ENCODE measurements around the gene NUTM1.
A peak's percentile ranks its signal among the peaks of the same experiment; 100 is the strongest.
"Not testable (repeated sequence)": the region's sequence is repeated elsewhere in the genome, so short reads cannot be mapped to it uniquely, and the experiment has no call there.

Gene NUTM1

DNA sequence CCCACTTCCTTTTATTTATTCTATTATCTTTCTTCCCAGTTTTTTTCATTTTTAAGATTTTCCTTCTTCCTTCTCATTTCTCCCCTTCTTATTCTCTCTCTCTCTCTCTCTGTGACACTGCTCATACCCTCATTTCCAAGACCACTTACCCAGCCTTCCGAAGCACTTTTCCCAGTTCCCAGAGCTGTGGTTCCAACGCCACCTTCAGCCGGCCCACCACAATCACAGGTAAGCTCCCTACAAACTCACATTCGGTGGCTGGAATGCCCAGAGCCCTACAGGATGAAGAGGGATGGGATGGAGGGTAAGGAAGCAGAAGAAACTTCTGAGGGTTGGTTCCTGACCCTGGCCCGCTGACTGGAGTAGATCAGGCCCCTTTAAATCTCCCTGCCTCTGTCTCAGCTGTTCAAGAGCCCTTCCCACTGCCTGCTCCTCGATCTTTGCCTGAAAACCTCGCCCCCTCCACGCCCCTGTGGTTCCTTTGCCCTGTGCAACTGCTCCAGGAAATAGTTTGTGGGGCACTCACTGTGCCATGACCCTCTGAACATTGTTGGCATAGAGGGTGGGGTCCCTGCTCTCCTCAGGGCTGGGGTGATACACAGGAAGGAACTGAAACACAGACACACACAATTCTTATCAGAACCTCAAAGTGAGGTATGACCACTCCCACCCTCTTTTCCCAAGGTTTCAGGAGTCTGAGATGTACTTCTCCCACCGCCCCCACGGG lies 19.1 kb downstream of the NUTM1 start:
- Mint-ChIP-seq H3K9me3 (no peaks in the 10 kb centered on the region), H3K36me3 (ENCODE audit: low read depth) (peaks cover 72% of the 10 kb centered on the region), H3K27ac (peak overlapping the region; percentile 26), H3K27me3 (no peaks in the 10 kb centered on the region), H3K4me1 (ENCODE audit: low read depth) (peaks cover 55% of the 10 kb centered on the region), H3K4me3 (no peak overlapping the region)
- intact Hi-C loops (cut with micrococcal nuclease), result loop anchor here (10.0 kb wide), 1 partner anchor 257 kb away; the partner anchor contains the start of genes EMC7 and PGBD4

DNA sequence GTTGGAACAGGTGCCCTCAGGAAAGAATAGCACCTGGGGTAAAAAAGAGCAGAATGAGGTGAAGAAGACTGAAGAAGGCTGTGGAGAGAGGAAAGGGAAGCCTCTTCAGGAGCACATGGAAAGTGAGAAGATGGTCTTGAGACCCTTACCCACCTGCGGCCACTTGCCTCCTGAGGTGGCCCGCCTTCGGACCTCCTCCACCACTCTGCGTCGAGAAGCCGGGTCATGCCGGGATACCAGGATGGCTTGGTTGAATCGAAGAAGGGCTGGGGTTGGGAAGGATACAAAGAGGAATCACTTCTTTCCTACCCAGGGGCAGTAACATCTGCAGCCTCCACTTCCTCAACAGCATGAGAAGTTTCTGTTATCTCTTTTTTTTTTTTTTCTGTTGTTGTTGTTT lies 20.9 kb downstream of the NUTM1 start:
- H3K4me1 Mint-ChIP-seq (ENCODE audit: low read depth), result peaks cover 62% of the 10 kb centered on the region
- intact Hi-C loops (cut with micrococcal nuclease), result loop anchor here (10.0 kb wide), 1 partner anchor 259 kb away; the partner anchor contains the start of genes EMC7 and PGBD4
- no peak overlapping the region for H3K27ac Mint-ChIP-seq

DNA sequence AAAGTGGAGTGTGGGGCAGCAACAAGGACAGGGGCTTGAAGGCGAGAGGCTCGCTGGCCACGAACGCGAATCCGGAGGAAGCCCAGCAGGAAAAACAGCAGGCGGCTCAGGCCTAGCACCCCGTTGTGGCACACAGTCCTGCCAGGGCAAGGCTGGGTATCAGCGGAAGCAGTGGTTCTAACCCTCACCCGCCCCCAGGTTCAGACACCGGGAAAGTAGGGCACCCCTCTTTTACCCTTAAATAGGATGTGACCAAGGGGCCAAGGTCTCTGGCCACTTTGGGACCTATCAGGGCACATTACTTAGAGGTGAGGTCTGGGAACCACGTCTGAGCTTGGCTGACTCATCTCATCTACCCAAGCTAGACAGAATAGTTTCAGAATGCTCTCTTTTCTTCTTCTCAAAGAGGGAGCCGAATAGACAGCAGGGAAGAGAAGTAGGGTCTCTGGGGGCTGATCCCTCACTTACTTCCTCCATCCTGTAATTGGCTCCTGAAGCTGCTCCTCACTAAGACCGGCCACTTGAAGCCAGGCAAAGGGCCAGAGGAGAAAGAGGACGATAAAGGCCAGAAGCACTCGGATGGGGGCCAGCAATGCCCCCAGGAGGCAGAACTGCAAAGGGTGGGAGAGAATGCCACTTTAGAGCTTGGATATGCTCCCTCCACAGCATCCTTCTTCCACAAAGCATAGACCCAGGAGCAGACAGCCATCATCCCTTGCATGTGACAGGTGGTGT lies 22.1 kb downstream of the NUTM1 start:
- intact Hi-C loops (cut with micrococcal nuclease), result loop anchor here (10.0 kb wide), 1 partner anchor 260 kb away; the partner anchor contains the start of genes EMC7 and PGBD4
- Mint-ChIP-seq H3K9me3 (no peaks in the 10 kb centered on the region), H3K4me3 (peak overlapping the region; percentile 92), H3K27me3 (no peaks in the 10 kb centered on the region), H3K4me1 (ENCODE audit: low read depth) (peaks cover 58% of the 10 kb centered on the region), H3K27ac (no peak overlapping the region), H3K36me3 (ENCODE audit: low read depth) (peaks cover 50% of the 10 kb centered on the region)

More for the DNA sequence above, 20.9 kb downstream of the NUTM1 start:
- no peak overlapping the region for H3K4me3 Mint-ChIP-seq
- no peaks in the 10 kb centered on the region for H3K27me3 Mint-ChIP-seq
- peaks cover 62% of the 10 kb centered on the region for H3K36me3 Mint-ChIP-seq (ENCODE audit: low read depth)
- H3K9me3 Mint-ChIP-seq, result no peaks in the 10 kb centered on the region

DNA sequence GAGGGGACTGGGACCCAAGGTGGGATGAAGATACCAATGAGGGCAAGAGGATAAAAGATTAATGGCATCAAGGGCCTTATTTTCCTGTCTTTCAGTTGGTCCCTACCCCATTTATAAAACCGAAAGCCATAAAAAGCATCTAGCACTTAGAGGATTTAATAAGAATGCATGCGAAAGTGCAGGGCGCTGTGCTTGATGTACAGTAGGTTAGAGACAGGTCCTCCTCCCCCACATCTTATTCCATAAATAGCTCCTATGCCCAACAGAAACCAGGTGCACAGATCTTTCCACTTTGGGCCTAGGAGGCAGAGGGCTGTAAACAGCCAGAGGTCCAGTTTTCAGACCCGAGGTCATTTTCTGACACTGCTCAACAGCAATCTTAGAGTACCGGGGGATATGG lies 22.7 kb downstream of the NUTM1 start:
- peak overlapping the region; percentile 92 for H3K4me3 Mint-ChIP-seq
- H3K27me3 Mint-ChIP-seq, result no peaks in the 10 kb centered on the region
- H3K4me1 Mint-ChIP-seq (ENCODE audit: low read depth), result peaks cover 60% of the 10 kb centered on the region
- peaks cover 46% of the 10 kb centered on the region for H3K36me3 Mint-ChIP-seq (ENCODE audit: low read depth)
- peak overlapping the region; percentile 95 for H3K27ac Mint-ChIP-seq
- H3K9me3 Mint-ChIP-seq, result no peaks in the 10 kb centered on the region
- intact Hi-C loops (cut with micrococcal nuclease), result loop anchor here (10.0 kb wide), 1 partner anchor 261 kb away; the partner anchor contains the start of genes EMC7 and PGBD4

DNA sequence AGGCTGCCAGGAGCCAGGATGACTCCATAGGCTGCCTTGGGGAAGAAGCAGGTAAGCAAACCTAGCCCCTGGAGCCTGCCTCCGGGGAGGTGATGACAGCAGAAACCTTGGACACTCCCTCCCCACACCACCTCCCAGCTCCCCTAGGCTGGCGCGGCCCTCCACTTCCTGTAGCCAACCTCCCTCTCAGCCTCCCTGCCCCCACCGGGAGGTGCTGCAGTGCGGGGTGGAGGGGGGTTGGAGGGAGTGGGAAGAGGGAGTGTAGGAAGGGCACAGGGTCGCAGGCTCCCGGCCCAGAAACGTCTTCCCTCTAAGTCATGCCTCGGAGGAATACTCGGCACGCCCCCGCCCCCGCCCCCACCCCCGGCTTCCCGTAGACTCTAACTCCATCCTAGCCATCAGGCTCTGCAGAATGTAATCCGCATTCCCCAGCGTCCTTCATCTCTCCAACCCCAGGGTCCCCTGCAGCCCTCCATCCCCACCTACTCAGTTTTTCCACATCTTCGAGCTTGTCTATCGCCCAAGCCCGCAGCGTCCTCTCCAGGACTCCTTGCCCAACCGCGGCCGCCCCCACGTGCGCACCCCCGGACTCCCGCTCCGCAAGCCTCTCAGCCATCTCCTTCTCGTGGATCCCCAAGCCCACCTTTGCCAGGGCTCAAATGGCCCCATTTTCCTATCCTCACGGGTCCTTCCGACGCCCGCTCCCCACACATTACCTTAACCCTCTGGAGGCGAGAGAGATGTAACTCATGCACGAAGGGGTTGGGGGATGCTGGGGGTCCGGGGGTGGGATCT lies 23.4 kb downstream of the NUTM1 start:
- Mint-ChIP-seq H3K27ac (peak overlapping the region; percentile 95), H3K4me1 (ENCODE audit: low read depth) (peaks cover 60% of the 10 kb centered on the region), H3K27me3 (no peaks in the 10 kb centered on the region), H3K9me3 (no peaks in the 10 kb centered on the region), H3K36me3 (ENCODE audit: low read depth) (peaks cover 40% of the 10 kb centered on the region), H3K4me3 (peak overlapping the region; percentile 92)
- intact Hi-C loops (cut with micrococcal nuclease), result loop anchor here (1.0 to 10.0 kb wide), 4 partner anchors 23 to 262 kb away; partner anchors contain the start of genes EMC7, NOP10, NUTM1 and PGBD4

DNA sequence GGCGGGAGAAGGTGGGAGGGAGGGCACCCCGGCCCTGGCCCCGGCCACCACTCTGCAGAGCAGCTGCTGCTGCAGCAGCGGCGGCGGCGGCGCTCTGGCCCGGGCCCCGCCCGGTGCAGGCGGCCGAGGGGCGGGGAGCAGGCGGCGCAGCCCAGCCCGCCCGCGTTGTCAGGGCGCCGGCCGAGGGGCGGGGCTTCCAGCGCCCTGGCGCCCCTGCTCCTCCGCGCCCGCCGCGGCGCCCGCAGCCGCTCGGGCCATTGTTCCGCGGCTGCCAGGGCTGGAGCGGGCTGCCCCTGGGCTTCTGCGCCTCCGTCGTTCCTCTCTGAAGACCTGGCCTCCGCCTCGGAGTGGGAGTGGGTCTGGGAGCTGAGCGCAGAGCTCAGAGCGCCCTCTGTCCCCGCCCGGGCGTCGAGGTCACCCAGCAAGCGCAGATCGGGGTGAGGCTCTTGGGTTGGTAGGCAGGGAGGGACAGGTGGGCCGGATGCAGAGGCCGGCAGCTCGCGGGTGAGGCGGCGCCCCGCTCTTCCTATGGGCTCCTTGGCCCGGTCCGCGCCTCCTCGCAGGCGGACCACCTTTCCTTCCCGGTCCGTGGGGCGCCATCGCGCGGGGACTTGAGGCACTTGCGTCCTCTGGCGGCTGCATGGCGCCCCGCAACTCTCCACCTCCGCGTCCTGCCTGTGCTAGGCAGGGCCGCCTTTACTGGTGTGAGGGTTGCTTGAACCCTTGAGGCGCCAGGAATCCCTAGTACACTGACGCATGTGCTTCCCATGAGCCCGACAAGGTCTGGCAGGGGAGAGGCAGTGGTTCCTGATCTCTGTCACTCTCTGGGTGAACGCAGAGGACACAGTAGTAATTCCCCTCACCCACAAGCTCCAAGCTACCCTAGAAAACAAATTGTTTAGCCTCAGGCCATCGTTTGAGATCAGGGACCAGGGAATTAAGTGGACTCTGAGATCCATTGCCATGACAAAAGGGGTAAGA lies 24.3 kb downstream of the NUTM1 start, which contains the start of gene LPCAT4:
Gene LPCAT4 (minus strand): TSS at position 96 of the 981 bp plus-strand sequence. CDS start 96 bp downstream, outside the sequence.
- Mint-ChIP-seq H3K27me3 (no peaks in the 10 kb centered on the region), H3K36me3 (ENCODE audit: low read depth) (peaks cover 31% of the 10 kb centered on the region), H3K4me1 (ENCODE audit: low read depth) (peaks cover 58% of the 10 kb centered on the region), H3K27ac (peak within 1 kb of the TSS; percentile 95), H3K9me3 (no peaks in the 10 kb centered on the region), H3K4me3 (peak within 1 kb of the TSS; percentile 93)
- intact Hi-C loops (cut with micrococcal nuclease), result loop anchor here (1.0 to 10.0 kb wide), 4 partner anchors 24 to 263 kb away; partner anchors contain the start of genes EMC7, NOP10, NUTM1 and PGBD4

DNA sequence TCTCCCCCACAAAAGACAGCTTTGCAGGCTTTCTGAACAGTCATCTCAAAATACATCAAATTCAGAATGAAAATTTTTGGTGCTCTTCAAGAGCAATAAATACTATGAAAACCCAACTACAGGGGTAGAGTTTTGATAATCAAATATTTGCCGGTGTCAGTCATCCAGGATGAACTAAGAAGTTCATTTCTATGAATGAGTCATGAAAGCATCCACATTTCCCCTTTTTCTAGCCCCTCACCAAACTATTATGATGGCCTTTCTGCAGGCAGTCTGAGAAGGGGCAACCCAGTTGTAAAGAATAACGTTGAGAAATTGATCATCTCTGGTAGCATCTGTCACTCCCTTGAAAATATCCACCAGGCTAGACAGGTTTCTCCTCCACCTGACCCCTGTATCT lies 27.0 kb downstream of the NUTM1 start:
- H3K4me3 Mint-ChIP-seq, result no peak overlapping the region
- H3K36me3 Mint-ChIP-seq (ENCODE audit: low read depth), result peaks cover 15% of the 10 kb centered on the region
- H3K9me3 Mint-ChIP-seq, result no peaks in the 10 kb centered on the region
- intact Hi-C loops (cut with micrococcal nuclease), result no loop called here
- H3K27me3 Mint-ChIP-seq, result no peaks in the 10 kb centered on the region
- H3K27ac Mint-ChIP-seq, result no peak overlapping the region
- H3K4me1 Mint-ChIP-seq (ENCODE audit: low read depth), result peaks cover 36% of the 10 kb centered on the region

DNA sequence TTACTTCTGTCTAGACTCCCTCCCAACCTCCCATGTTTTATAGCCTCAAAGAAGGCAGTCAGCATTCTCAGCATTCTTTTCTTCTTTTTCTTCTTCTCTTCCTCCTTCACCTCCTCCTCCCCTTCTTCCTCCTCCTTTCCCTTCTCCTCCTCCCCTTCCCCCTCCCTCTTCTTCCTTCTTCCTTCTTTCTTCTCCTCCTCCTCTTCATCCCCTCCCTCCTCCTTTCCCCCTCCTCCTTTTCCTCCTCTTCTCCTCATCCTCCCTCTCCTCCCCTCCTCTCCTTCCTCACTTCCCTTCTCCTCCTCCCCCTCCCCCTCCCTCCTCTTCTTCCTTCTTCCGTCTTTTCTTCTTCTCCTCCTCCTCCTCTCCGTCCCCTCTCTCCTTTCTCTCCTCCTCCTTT lies 27.5 kb downstream of the NUTM1 start:
- no peaks in the 10 kb centered on the region for H3K9me3 Mint-ChIP-seq
- H3K4me3 Mint-ChIP-seq, result no peak overlapping the region
- intact Hi-C loops (cut with micrococcal nuclease), result no loop called here
- no peak overlapping the region for H3K27ac Mint-ChIP-seq
- H3K36me3 Mint-ChIP-seq (ENCODE audit: low read depth), result peaks cover 15% of the 10 kb centered on the region
- no peaks in the 10 kb centered on the region for H3K27me3 Mint-ChIP-seq
- peaks cover 31% of the 10 kb centered on the region for H3K4me1 Mint-ChIP-seq (ENCODE audit: low read depth)

DNA sequence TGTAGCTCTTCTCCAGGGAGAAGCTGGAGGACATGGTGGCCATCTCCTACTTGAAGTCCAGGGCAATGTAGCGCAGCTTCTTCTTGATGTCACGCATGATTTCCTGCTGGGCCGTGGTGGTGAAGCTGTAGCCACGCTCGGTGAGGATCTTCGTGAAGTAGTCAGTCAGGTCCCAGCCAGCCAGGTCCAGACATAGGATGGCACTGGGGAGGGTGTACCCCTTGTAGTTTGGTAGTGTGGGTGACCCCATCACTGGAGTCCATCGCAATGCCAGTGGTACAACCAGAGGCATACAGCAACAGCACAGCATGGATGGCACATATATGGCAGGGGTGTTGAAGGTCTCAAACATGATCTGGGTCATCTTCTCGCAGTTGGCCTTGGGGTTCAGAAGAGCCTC lies 30.8 kb downstream of the NUTM1 start:
- intact Hi-C loops (cut with micrococcal nuclease), result no loop called here
- Mint-ChIP-seq H3K4me1 (ENCODE audit: low read depth) (peaks cover 12% of the 10 kb centered on the region), H3K36me3 (ENCODE audit: low read depth) (no peaks in the 10 kb centered on the region), H3K27me3 (peaks cover 2% of the 10 kb centered on the region), H3K4me3 (no peak overlapping the region), H3K9me3 (no peaks in the 10 kb centered on the region), H3K27ac (no peak overlapping the region)

DNA sequence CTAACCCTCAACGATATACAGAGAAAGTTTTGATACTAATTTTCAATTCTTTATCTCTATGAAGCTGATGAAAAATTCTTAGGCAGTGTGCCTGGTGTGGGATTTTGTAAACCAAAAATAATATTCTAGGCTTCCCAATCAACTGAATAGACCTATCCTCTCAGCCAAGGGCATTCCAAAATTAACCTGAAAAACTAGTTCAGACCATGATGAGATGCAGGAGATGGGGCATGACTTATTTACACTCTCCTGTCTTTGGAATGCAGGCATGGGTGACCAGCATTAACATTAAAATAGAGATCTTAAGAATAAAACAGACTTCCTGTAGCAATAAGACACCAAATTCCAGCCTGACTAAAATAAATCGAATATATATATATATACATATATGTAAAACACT lies 31.7 kb downstream of the NUTM1 start:
- H3K4me3 Mint-ChIP-seq, result no peak overlapping the region
- intact Hi-C loops (cut with micrococcal nuclease), result no loop called here
- peaks cover 8% of the 10 kb centered on the region for H3K4me1 Mint-ChIP-seq (ENCODE audit: low read depth)
- H3K27ac Mint-ChIP-seq, result no peak overlapping the region
- no peaks in the 10 kb centered on the region for H3K9me3 Mint-ChIP-seq
- H3K27me3 Mint-ChIP-seq, result peaks cover 2% of the 10 kb centered on the region
- no peaks in the 10 kb centered on the region for H3K36me3 Mint-ChIP-seq (ENCODE audit: low read depth)

DNA sequence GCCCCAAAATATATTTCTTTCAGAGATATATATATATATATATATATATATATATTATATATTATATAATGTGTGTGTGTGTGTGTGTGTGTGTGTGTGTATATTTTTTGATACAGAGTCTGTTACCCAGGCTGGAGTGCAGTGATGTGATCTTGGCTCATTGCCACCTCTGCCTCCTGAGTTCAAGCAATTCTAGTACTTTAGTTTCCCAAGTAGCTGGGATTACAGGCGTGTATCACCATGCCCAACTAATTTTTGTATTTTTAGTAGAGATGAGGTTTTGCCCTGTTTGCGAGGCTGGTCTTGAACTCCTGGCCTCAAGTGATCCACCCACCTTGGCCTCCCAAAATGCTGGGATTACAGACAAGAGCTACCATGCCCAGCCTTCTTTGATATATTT lies 32.4 kb downstream of the NUTM1 start:
- H3K4me1 Mint-ChIP-seq (ENCODE audit: low read depth); H3K27ac Mint-ChIP-seq; intact Hi-C loops (cut with micrococcal nuclease); H3K4me3 Mint-ChIP-seq; H3K9me3 Mint-ChIP-seq; H3K36me3 Mint-ChIP-seq (ENCODE audit: low read depth); H3K27me3 Mint-ChIP-seq: not testable (repeated sequence)

DNA sequence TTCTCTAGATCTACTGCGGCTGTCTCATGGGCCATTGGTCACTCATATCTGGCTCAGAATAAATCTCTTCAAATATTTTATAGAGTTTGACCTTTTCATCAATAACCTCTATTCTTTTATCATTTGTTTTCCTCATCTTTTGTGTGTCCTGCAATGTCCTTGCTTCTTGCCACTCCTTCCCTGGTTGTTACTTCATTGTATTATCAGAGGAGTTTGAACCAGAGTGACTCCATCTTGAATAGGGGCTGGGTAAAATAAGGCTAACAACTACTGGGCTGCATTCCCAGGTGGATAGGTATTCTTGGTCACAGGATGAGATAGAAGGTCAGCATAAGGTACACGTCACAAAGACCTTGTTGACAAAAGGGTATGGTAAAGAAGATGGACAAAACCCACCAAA lies 33.7 kb downstream of the NUTM1 start:
- intact Hi-C loops (cut with micrococcal nuclease), result no loop called here
- Mint-ChIP-seq H3K27me3 (peaks cover 2% of the 10 kb centered on the region), H3K4me1 (ENCODE audit: low read depth) (no peaks in the 10 kb centered on the region), H3K4me3 (no peak overlapping the region), H3K9me3 (no peaks in the 10 kb centered on the region), H3K36me3 (ENCODE audit: low read depth) (no peaks in the 10 kb centered on the region), H3K27ac (no peak overlapping the region)

DNA sequence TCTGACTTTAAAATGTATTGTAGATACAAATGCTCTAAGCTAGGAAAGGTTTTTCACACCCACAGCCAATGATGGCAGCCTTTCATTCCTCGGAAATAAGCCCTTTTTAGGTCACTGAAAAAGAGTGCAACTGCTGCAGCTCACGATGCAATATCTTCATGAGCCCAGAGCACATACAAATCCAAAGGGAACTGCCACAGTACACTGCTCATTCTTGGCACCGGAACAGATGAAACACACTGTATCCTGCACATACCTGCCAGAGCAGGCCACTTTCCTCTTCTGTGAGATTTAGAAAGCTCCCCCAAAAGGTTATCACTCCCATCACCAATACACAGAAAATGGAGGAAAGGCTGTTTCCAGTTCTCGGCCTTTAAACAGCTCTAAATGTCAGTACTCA lies 37.4 kb downstream of the NUTM1 start:
- H3K36me3 Mint-ChIP-seq (ENCODE audit: low read depth); H3K9me3 Mint-ChIP-seq; H3K27ac Mint-ChIP-seq; H3K27me3 Mint-ChIP-seq; intact Hi-C loops (cut with micrococcal nuclease); H3K4me1 Mint-ChIP-seq (ENCODE audit: low read depth); H3K4me3 Mint-ChIP-seq: not testable (repeated sequence)

Data from dendritic cell treated with granulocyte-macrophage colony-stimulating factor and Interleukin-4, amounts not matched to agents 40 ng/mL and 50 ng/mL, for 4 days (primary cell).